AG04449 (cell line): ENCODE measurements around the gene GPBAR1.

Source experiments
- CTCF ChIA-PET: fragments of 350-600 bp; formaldehyde crosslinking; extraction: SDS; loops from one replicate; lab custom pipeline; 2021; ENCODE audit warnings: antibody characterized with exemption; lab: Yijun Ruan, JAX
- POLR2A ChIA-PET: fragments of 400-600, 350-600 bp; formaldehyde crosslinking; extraction: SDS; loops from one replicate; lab custom pipeline; 2020; ENCODE audit warnings: antibody characterized with exemption, inconsistent platforms; lab: Yijun Ruan, JAX
- DNase-seq: peaks from one replicate; pipeline ENCODE4 v3.0.0-alpha.2; 2010; ENCODE audit warnings: low read depth, low spot score
- H3K4me3 ChIP-seq: 2 replicates; pipeline ENCODE4 v1.5.1; 2011; ENCODE audit warnings: low read depth, mild to moderate bottlenecking, control low read depth, low read length
- TF ChIP-seq, protein P1 (sequence below): IDR thresholded peaks from one replicate; pipeline ENCODE4 v1.5.1; 2011; ENCODE audit warnings: mild to moderate bottlenecking, moderate library complexity, low read length, control low read depth, inconsistent platforms; ENCODE audit not compliant: insufficient read depth; ENCODE audit errors: missing control alignments

Gene GPBAR1

DNA sequence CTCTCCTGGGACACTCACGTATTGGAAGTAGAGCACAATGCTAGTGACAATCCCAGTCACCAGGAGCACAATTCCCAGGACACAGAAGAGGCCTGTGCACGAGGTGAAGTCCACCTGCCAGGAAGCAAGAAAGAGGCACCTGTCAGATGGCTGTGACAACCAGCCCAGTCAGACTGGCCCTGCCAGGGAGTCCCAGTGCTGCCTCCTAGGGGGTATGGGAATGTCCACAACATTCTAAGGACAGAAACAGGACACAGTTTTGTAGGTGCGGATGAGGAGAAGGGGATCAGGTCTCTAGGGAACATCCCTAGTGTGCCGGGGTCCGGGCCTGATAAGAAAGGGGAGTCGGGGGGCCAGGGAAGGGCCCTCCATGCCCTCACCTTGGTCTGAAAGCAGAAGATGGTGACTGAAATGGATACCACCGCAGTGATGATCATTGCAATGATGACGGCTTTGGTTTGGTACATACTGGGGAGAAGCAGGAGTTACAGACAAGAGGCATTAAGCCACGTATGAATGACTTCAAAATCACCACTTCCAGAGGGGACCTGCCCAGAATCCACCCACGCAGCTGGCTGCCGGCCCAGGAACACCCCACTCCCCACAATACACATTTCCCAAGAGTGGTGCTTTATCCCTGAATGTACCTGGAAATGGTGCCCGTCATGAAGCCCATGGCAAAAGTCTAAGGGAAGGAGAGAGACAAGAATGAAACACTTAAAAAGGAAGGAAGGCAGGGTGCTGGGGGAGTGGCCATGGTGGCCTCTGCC is 16.4 kb downstream of the GPBAR1 start:
- H3K4me3 ChIP-seq: no peak overlapping the region
- CTCF ChIA-PET: interaction anchor here (3.2 to 10.0 kb wide), 4 partner anchors 8 to 118 kb away, joined by 10 to 193 read pairs (median 100); partner anchors contain the start of gene TMBIM1
- no peak for DNase-seq
- POLR2A ChIA-PET: interaction anchor here (4.0 kb wide), 1 partner anchor 9 kb away, joined by 20 read pairs; no protein-coding TSS in a partner anchor
- TF ChIP-seq, protein P1, sequence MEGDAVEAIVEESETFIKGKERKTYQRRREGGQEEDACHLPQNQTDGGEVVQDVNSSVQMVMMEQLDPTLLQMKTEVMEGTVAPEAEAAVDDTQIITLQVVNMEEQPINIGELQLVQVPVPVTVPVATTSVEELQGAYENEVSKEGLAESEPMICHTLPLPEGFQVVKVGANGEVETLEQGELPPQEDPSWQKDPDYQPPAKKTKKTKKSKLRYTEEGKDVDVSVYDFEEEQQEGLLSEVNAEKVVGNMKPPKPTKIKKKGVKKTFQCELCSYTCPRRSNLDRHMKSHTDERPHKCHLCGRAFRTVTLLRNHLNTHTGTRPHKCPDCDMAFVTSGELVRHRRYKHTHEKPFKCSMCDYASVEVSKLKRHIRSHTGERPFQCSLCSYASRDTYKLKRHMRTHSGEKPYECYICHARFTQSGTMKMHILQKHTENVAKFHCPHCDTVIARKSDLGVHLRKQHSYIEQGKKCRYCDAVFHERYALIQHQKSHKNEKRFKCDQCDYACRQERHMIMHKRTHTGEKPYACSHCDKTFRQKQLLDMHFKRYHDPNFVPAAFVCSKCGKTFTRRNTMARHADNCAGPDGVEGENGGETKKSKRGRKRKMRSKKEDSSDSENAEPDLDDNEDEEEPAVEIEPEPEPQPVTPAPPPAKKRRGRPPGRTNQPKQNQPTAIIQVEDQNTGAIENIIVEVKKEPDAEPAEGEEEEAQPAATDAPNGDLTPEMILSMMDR: no peak

DNA sequence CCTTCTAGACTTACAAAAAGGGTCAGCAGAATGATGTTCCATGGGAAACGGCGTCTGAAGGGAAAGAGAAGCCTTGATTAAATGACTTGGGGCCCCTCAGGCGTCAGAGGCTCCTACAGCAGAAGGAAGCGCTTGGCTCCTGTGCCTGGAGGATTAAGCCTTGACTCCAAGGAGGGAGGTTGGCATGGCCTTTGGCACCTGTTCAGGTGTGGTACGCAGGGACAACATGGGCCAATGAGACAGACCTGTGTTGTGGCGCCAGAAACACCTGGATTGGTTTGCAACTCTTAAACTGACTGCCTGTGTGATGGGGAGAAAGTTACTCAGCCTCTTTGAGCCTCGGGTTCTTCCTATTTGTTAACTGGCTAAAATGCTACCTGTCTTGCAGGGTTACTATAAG is 17.1 kb downstream of the GPBAR1 start:
- CTCF ChIA-PET: interaction anchor here (10.0 kb wide), 1 partner anchor 15 kb away, joined by 118 read pairs; the partner anchor contains the start of gene TMBIM1
- TF ChIP-seq, protein P1: no peak
- POLR2A ChIA-PET: no interaction called here
- H3K4me3 ChIP-seq: no peak overlapping the region
- DNase-seq: no peak

DNA sequence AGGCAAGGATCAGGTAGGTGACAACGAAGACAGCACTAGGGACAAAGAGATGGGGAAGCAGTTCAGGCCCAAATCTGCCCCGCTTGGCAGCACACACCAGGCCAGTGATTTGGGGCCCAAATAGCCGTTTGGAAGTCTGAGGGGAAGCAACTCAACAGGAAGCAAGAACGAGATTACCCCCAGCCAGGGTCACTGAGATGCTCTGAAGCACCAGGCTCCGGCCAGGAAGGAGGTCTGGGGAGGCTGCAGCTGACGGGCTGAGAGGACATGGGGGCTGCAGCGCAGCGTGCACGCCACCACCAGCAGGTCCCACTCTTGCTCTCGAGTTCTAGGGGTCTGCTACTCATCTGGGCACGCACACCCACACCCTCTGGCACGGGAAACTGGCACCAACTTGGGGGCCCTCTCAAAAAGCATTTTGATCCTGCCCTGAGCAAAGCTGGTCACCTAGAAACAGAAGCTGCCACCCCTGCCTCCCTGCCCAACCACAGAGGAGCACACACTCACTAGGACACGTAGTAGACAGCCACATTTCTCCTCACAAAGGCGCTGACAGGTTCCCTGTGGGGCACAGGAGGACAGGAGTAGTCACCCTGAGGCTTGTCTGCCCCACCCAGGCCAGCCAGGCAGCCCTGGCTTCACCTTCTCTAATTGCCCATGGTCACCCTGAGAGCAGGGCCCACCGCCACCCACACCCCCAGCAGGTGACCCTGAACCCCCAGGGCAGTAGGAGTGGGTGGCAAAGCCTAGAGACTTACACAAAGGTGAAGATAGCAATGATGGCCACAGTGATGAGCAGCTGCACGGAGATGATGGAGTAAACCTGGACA is 17.9 kb downstream of the GPBAR1 start:
- no peak overlapping the region for H3K4me3 ChIP-seq
- TF ChIP-seq, protein P1: no peak
- ChIA-PET CTCF (interaction anchor here (10.0 kb wide), 1 partner anchor 14 kb away, joined by 118 read pairs; the partner anchor contains the start of gene TMBIM1), POLR2A (no interaction called here)
- no peak for DNase-seq

DNA sequence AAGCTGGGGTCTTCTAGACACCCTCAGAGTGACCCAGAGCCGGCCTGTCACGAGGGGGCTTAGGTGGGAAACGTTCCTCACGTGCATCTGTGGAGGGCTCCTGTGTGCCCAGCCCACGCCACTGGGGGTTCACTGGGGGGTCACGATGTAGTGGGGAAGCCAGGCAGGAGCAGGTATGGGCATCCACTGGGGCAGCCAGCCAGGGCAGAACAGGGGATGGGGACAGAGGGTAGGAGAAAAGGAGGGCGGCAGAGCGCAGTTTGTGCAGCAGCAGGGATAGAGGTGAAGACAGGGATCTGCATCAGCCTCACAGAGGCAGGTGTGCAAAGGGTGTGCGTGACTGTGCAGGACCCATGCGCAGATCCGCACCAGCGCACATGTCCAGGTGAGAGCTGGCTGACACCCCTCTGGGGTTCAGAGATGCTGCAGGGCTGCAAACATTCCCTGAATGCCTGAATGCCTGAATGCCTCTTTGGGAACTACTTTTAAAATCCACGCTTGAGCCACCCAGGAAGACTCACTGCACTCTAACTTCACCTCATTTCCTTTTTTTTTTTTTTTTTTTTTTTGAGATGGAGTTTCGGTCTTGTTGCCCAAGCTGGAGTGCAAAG is 19.6 kb downstream of the GPBAR1 start:
- ChIA-PET CTCF (interaction anchor here (0.6 to 1.1 kb wide), 2 partner anchors 9 to 183 kb away, joined by 3 read pairs; no protein-coding TSS in a partner anchor), POLR2A (no interaction called here)
- DNase-seq: no peak
- H3K4me3 ChIP-seq: no peak overlapping the region
- TF ChIP-seq, protein P1: no peak

DNA sequence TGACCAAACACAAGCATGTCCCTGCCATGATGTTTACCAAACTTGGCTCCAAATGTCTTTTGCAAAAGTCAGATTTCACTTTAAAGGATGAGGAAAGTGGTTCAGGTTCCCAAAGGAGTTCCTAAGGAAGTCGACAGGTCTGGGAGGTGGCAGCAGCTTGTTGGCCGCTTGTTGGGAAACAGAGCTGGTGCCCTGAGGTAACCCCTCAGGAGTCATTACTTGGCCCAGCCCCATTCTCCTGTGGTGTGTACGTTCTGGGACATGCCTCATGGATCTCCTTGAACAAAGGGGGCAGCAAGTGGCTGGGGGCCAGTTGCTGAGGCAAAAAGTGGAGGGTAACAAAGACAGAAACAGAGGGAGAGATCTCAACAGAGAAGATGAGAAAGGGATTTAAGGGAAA is 20.6 kb downstream of the GPBAR1 start:
- no peak for DNase-seq
- ChIA-PET CTCF (interaction anchor here (0.9 to 7.6 kb wide), 3 partner anchors 8 to 115 kb away, joined by 3 to 193 read pairs (median 16); partner anchors contain the start of genes AAMP, CATIP and PNKD), POLR2A (no interaction called here)
- TF ChIP-seq, protein P1: no peak
- no peak overlapping the region for H3K4me3 ChIP-seq
